ENCODE results near the gene WFIKKN2. TPM values are rescaled to one million over a fixed set of nuclear protein-coding genes. Genes with fewer than 3 reads are reported as not detected.

The WFIKKN2 gene
- total and polyA plus RNA-seq, 2 of the 13 experiments (the other 11 are each of a cell fraction or from before 2014, with no cell fraction given) = not detected

DNA sequence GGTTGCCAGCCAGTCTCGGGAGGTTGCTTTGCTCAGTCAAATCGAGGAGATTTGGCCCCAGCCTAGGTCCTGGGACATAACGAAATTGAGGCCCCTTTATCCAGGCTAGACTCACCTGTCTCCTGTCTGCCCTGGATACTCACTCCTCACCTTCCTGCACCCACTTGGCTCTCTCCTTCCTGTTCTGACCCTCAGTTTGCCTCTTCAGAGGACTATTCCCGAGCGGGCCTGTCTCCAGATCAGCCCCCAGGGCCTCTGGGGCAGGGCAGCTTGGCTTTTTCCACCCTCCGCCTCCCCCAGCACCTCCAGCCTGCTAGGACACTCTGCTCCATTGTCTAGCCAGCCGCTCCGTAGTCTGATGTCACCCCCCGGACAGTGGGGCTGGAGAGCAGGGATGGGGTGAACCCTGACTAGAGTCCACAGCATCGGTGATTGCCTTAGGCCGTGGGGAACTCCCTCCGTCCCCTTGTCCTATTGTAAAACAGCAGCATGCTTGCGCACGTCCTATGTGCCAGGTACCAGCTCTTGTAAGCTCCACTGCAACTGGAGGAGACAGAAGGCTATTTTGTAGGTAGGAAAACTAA is 8.8 kb downstream of the WFIKKN2 start (continued):
- TF ChIP-seq, protein P1, sequence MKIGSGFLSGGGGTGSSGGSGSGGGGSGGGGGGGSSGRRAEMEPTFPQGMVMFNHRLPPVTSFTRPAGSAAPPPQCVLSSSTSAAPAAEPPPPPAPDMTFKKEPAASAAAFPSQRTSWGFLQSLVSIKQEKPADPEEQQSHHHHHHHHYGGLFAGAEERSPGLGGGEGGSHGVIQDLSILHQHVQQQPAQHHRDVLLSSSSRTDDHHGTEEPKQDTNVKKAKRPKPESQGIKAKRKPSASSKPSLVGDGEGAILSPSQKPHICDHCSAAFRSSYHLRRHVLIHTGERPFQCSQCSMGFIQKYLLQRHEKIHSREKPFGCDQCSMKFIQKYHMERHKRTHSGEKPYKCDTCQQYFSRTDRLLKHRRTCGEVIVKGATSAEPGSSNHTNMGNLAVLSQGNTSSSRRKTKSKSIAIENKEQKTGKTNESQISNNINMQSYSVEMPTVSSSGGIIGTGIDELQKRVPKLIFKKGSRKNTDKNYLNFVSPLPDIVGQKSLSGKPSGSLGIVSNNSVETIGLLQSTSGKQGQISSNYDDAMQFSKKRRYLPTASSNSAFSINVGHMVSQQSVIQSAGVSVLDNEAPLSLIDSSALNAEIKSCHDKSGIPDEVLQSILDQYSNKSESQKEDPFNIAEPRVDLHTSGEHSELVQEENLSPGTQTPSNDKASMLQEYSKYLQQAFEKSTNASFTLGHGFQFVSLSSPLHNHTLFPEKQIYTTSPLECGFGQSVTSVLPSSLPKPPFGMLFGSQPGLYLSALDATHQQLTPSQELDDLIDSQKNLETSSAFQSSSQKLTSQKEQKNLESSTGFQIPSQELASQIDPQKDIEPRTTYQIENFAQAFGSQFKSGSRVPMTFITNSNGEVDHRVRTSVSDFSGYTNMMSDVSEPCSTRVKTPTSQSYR (CRISPR knock-in tag; IDR thresholded peaks at IDR 0.05; ENCODE audit: borderline replicate concordance) = peak; percentile 75; the same call in 1 of the 2 replicates
- TF ChIP-seq ZNF841 (CRISPR knock-in tag; IDR thresholded peaks at IDR 0.05; ENCODE audit: borderline replicate concordance) = no peak
- peak; percentile 30 for TF ChIP-seq YY1 (IDR thresholded peaks at IDR 0.05; ENCODE audit: insufficient read depth, insufficient replicate concordance, low read depth, low read length)
- TF ChIP-seq, protein P2, sequence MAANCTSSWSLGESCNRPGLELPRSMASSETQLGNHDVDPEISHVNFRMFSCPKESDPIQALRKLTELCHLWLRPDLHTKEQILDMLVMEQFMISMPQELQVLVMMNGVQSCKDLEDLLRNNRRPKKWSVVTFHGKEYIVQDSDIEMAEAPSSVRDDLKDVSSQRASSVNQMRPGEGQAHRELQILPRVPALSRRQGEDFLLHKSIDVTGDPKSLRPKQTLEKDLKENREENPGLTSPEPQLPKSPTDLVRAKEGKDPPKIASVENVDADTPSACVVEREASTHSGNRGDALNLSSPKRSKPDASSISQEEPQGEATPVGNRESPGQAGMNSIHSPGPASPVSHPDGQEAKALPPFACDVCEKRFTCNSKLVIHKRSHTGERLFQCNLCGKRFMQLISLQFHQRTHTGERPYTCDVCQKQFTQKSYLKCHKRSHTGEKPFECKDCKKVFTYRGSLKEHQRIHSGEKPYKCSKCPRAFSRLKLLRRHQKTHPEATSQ (CRISPR knock-in tag; IDR thresholded peaks at IDR 0.05; ENCODE audit: borderline replicate concordance) = no peak
- no peak for TF ChIP-seq HHEX (CRISPR knock-in tag; IDR thresholded peaks at IDR 0.05)
- peak; percentile 57; the same call in 1 of the 2 replicates for TF ChIP-seq HOXA5 (CRISPR knock-in tag; IDR thresholded peaks at IDR 0.05)
- peak; percentile 62; the same call in 1 of the 2 replicates for TF ChIP-seq ELF3 (CRISPR knock-in tag; IDR thresholded peaks at IDR 0.05)
- TF ChIP-seq ATF7-NPFF (CRISPR knock-in tag; IDR thresholded peaks at IDR 0.05; ENCODE audit: low read depth) = 0 out of 2 replicates have a peak, but pooled peaks have one; percentile 62
- TF ChIP-seq PHF5A (CRISPR knock-in tag; IDR thresholded peaks at IDR 0.05; ENCODE audit: low read depth, unreplicated experiment) = no peak
- no peak for TF ChIP-seq DMTF1 (CRISPR knock-in tag; IDR thresholded peaks at IDR 0.05)
- peak; percentile 66; the same call in 1 of the 2 replicates for TF ChIP-seq SMAD1 (CRISPR knock-in tag; IDR thresholded peaks at IDR 0.05; ENCODE audit: borderline replicate concordance, low read depth)
- TF ChIP-seq MAFG (CRISPR knock-in tag; IDR thresholded peaks at IDR 0.05) = no peak
- TF ChIP-seq PCBP2 (optimal IDR thresholded peaks at IDR 0.05; ENCODE audit: low read depth, low read length, poor library complexity, severe bottlenecking) = no peak
- no peak for TF ChIP-seq NR2F2 (IDR thresholded peaks at IDR 0.05; ENCODE audit: borderline replicate concordance, low read depth)
- no peak for TF ChIP-seq TBP (CRISPR knock-in tag; IDR thresholded peaks at IDR 0.05)
- no peak for TF ChIP-seq ZNF773 (CRISPR knock-in tag; IDR thresholded peaks at IDR 0.05; ENCODE audit: borderline replicate concordance)
- TF ChIP-seq, protein P3, sequence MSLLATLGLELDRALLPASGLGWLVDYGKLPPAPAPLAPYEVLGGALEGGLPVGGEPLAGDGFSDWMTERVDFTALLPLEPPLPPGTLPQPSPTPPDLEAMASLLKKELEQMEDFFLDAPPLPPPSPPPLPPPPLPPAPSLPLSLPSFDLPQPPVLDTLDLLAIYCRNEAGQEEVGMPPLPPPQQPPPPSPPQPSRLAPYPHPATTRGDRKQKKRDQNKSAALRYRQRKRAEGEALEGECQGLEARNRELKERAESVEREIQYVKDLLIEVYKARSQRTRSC (CRISPR knock-in tag; IDR thresholded peaks at IDR 0.05; ENCODE audit: low read depth) = no peak
- TF ChIP-seq RFX5 (IDR thresholded peaks at IDR 0.05; ENCODE audit: low read depth, low read length) = no peak
- no peak for TF ChIP-seq RARG (CRISPR knock-in tag; IDR thresholded peaks at IDR 0.05; ENCODE audit: low read depth)
- no peak for TF ChIP-seq RBM22 (optimal IDR thresholded peaks at IDR 0.05; ENCODE audit: low read length)
- TF ChIP-seq ZBTB38 (CRISPR knock-in tag; IDR thresholded peaks at IDR 0.05) = no peak; the same call in 1 of the 2 replicates
- no peak for TF ChIP-seq RFXANK (CRISPR knock-in tag; IDR thresholded peaks at IDR 0.05)
- TF ChIP-seq SNAPC5 (CRISPR knock-in tag; IDR thresholded peaks at IDR 0.05; ENCODE audit: borderline replicate concordance) = no peak
